HEK293T (cell line): ENCODE measurements around the gene TMEM273.

Source experiments
- ARNT ChIP-seq: fragments of 450-650 bp; IDR thresholded peaks from 2 replicates; pipeline ENCODE4 v1.6.1; 2017; ENCODE audit warnings: mild to moderate bottlenecking
- BHLHE40 ChIP-seq: fragments of 450-650 bp; IDR thresholded peaks from 2 replicates; pipeline ENCODE4 v1.6.1; 2016; ENCODE audit warnings: mild to moderate bottlenecking, moderate library complexity, borderline replicate concordance
- CTBP1 ChIP-seq: fragments of 450-650 bp; IDR thresholded peaks from 2 replicates; pipeline ENCODE4 v1.6.1; 2016; ENCODE audit warnings: borderline replicate concordance
- ELF4 ChIP-seq: fragments of 450-650 bp; IDR thresholded peaks from 2 replicates; pipeline ENCODE4 v1.6.1; 2017; ENCODE audit warnings: antibody characterized with exemption
- FOXA1 ChIP-seq: fragments of 450-650 bp; IDR thresholded peaks from 2 replicates; pipeline ENCODE4 v1.6.1; 2016; ENCODE audit warnings: mild to moderate bottlenecking
- FOXM1 ChIP-seq: fragments of 450-650 bp; IDR thresholded peaks from 2 replicates; pipeline ENCODE4 v1.6.1; 2017; ENCODE audit warnings: mild to moderate bottlenecking, borderline replicate concordance
- HDGF ChIP-seq: fragments of 450-650 bp; IDR thresholded peaks from 2 replicates; pipeline ENCODE4 v1.6.1; 2017; ENCODE audit warnings: antibody characterized with exemption, borderline replicate concordance
- LEF1 ChIP-seq: fragments of 450-650 bp; IDR thresholded peaks from 2 replicates; pipeline ENCODE4 v1.6.1; 2017; ENCODE audit warnings: mild to moderate bottlenecking, borderline replicate concordance
- NFRKB ChIP-seq: fragments of 450-650 bp; IDR thresholded peaks from 2 replicates; pipeline ENCODE4 v1.6.1; 2016; ENCODE audit warnings: mild to moderate bottlenecking, moderate library complexity
- PKNOX1 ChIP-seq: fragments of 450-650 bp; IDR thresholded peaks from 2 replicates; pipeline ENCODE4 v1.6.1; 2016
- SP1 ChIP-seq: fragments of 450-650 bp; IDR thresholded peaks from 2 replicates; pipeline ENCODE4 v1.6.1; 2017
- SUZ12 ChIP-seq: fragments of 450-650 bp; IDR thresholded peaks from 2 replicates; pipeline ENCODE4 v1.6.1; 2016; ENCODE audit warnings: mild to moderate bottlenecking

DNA sequence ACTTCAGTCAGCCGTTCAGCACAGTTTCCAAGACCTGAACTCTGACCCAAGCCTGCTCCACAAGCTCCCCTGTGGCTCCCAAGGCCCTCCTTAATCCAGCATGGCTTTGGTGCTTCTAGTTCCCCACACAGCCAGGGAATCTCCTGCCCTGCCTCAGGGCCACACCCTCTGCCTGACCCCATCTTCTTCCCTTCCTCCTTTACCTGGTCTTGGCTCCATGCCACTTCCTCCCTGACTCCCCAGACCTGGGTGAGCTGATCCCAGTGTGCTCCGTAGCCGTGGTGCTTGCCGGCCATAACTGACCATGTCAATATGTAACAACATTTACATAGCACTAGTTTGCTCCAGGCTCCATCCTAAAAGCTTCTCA lies 20.0 kb downstream of the TMEM273 start:
- TF ChIP-seq SP1 (no peak), PKNOX1 (no peak), NFRKB (no peak), HDGF (no peak), SUZ12 (no peak), FOXA1 (no peak), LEF1 (no peak), ARNT (no peak), FOXM1 (no peak), ELF4 (no peak), CTBP1 (no peak), BHLHE40 (no peak)
